ENCODE data around the gene CYFIP2.

The CYFIP2 gene

DNA sequence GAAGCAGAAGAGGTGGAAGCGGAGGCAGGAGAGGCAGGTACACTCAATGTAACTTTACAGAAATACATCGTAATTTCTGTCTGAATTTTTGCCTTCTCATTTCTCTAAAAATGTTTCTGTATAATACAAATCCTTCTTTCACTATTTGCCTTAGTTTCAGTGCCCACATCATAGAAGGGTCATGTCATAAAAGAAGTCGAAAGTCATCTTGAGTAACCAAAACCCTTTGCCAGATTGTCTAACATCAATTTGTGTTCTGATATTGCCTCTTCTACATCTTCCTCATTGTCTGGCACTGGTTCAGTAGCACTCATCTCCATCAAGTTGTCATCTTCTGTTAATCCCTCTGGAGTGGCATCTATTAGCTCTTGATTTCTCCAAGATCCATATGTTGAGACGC, 6.2 kb upstream of the CYFIP2 start:
- no peak for DNase-seq

DNA sequence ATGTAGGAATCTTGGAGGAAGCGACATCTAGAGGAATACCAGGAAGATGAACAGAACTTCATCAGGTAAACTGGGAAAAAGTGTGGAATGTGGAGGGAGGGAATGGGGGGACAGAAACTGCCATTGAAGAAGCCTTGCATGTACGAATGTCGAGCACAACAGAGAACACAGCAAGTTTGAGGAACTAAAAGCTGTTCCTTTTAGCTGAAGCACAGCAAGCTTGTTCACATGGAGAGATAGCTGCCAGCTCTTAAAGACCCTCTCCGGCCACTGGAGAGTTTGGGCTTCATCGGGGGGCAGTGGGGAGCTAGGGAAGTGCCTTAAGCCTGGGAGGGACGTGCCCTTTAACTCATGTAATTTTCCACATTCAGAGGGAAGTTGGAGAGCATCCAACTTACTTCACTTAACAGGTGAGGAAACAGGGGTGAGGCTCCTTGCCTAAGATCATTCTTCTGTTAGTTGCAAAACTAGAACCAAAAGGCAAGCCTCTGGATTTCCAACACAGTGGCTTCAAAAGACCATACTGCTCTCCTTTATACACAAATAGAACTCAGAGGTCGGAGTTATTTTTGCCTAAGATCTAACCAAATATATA, 2.3 kb upstream of the CYFIP2 start:
- DNase-seq = no peak

DNA sequence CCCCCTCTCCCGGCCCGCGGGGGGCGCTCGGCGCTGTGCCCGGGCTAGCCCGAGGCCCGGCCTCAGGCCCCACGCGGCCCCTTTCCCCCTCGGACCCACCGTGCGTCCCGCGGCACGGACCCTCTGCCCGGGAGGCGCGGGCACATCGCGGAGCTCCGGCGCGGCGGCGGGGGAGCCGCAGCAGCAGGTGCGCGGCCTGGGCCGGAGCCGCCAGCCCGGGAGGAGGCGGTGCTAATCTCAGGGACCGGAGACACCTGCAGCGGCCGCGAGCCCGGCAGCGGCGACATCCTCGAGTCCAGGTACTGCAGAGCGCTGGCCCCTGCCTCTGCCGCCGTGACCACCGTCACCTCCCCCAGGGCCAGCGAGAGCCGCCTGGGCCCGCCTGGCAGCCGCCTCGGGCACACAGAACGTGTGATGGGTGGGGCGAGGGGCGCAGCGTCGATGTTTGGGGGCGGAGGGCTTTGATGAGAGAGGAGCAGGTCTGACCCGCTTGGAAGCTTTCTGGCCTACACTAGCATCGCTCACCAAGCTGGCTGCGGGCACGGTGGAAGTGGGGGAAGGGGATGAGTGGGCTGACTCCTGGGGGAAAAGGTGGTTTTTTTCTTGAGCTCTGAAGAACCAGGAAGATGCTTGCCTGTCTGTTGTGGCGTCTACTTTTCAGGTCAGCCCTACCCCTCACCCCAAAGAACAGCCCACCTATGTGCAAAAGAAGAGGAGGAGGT, 524 bp downstream of the CYFIP2 start:
- no peak for DNase-seq

DNA sequence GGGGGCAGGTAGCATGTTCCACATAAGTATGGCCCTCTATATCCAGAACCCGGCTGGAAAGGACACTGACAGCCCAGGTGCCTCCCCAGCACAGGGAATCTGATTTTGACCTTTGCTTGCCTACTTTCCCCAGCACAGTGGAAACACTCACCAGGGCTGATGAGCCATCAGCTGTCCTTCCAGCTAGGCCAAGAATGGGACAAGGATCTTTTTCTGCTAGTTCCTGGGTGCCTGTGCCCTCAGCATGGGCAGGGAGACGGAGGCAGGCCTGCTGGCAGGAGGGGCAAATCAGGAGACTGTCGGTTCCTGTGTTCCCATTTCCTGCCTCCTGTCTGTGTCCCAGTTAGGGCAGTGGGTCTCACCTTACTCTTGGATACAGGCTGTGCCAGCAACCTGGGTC, 1.1 kb downstream of the CYFIP2 start:
- DNase-seq = no peak

DNA sequence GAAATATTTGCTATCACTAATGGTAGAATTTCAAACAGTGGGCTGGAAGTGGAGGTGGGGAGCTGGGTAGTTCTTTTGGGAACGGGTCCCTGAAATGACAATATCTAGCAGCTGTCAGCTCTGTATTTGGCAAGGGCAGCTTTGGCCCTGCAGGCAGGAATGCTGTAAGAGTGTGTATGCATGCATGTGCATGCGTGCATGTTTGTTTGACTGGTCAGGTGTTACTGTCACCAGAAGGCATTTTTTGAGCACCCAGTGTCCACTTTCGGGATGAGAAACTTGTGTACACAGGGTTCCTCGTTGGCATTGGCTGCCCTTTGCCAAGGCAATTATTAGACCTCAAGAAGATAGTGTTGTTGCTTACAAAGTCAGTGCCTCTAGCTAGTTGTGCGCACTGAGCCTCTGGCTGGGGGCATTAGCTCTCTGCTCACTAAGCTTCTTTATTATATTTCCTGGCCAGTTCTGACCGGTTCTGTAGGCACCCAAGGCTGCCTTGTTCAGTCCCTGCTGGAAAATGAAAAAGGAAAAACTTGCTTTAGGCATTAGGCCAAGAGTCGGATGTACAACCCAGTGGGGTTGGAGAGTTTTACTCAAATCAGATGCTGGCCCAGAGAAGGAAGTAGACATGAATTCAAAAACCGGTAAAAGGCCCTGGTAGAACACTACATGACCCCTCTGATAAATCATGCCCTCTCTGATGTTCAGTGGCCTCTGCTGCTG, 2.0 kb downstream of the CYFIP2 start:
- DNase-seq = no peak

DNA sequence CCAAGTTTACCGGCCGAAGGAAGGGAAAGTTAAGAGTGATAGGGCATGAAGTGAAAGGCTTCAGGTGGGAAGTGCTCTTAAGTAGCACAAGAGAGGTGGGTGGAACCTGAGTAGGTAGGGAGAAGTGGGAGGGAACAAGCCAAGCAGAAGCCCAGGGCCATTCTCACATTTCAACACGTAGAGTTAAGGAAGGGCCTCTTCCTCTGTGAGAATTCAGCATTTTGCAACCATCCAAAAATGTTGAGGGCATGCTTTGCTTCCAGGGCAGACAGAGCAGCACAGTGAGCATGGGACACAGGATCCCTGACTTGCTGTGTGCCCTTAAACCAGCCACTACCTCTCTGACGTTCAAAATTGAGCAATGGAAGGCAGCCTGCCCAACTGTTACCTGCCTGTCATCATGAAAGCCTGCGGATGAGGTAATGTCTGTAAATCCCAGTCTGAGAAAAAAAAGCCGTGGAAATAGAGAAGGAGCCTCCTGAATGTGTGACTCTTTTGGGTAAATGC, 3.3 kb downstream of the CYFIP2 start:
- DNase-seq = no peak

DNA sequence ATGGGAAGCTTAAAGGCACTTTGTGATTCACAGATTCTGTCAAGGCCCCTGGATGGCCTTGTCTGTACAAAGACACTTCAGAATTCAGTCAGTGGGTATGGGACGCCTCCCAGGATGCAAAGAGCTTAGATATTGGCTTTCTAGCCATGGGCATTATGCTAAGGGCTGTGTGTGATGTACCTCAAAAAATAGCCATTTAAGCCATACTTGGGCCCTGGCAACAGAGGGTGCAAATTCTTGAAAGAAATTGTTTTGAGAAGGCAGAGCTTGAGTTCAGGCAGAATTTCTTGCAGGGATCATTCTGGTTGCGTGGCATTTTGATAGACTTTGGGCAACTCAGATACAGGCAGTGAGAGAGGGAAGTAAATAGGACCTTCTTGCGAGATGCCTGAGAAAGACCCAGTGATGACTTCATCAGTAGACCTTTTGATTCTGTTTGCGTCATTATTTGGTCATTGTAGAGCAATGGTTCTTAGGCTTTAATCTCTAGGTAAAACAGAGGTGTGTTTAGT, 3.9 kb downstream of the CYFIP2 start:
- DNase-seq = no peak

DNA sequence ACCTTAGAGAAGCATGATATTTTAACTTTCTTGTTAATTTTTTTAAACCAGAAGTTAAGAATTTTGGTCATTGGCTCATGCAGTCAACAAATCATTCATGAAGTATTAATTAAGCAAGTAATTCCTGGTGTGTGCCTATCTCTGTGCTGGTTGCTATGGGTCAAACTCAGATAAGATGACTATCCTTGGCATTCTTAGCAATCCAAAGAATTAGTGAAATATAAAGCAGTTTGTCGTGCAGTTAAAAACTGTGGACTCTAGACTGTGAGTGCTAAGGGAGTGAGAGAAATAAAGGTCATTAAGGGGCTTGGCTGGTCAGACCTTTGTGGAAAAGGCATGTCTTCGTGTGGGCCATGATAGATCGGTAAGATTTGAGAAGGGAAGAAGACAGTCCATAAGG, 4.8 kb downstream of the CYFIP2 start:
- DNase-seq = no peak

DNA sequence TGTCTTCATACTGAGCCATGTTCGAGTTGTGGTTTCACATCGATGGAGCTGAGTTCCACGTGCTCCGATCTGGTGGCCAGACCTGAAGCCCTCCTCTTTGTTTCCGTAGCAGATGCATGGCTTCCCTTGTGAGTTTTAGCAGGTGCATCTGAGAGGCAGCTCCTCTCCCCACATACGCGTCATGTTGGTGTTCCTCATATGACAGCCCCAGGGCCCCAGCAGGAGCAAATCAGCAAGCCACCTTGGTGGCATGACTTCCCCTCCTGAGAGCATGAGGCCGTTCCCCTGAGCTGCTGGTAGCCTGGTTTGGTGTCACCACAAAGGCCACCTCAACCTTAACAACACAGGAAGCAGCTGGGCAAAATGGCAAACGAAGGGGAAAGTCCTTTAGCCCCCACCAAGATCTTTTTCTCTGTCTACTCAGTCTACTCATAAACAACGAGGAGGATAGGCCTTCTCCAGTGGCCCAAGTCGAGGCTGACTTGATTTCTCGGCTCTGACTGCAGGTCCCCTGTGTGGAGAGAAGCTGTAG, 5.9 kb downstream of the CYFIP2 start:
- peak; percentile 36 for DNase-seq

DNA sequence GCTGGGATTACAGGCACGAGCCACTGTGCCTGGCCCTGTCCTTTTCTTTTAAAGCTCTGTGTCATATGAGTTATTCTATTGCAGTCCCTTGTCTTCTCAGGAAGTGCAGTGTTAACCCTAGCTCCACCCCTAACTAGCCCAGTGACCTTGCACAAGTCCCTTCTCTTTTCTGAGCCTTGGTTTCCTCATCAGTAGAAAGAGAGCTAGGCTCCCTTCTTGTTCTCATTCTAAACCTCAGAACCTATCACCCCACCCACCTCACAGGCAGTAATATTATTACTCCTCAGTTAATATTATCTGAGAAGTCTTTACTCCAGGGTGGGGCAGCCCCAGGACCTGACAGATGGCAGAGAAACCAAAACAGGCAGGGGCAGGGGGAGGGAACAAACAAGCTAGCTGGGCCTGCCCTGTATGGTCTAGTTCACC, 7.2 kb downstream of the CYFIP2 start:
- DNase-seq = no peak

DNA sequence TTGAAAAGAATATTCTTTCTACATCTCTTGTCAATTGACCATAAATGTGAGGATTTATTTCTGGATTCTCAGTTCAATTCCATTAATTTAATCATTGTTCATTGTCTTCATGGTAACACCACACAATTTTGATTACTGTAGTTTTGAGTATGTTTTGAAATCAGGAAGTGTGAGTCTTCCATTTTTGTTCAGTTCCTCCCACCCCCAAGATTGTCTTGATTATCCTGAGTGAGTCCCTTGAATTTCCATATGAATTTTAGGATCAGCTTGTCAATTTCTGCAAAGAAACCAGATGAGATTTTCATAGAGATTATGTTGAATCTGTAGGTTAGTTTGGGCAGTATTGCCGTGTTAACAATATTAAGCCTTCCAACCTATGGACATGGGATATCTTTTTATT, 9.5 kb downstream of the CYFIP2 start:
- no peak for DNase-seq

DNA sequence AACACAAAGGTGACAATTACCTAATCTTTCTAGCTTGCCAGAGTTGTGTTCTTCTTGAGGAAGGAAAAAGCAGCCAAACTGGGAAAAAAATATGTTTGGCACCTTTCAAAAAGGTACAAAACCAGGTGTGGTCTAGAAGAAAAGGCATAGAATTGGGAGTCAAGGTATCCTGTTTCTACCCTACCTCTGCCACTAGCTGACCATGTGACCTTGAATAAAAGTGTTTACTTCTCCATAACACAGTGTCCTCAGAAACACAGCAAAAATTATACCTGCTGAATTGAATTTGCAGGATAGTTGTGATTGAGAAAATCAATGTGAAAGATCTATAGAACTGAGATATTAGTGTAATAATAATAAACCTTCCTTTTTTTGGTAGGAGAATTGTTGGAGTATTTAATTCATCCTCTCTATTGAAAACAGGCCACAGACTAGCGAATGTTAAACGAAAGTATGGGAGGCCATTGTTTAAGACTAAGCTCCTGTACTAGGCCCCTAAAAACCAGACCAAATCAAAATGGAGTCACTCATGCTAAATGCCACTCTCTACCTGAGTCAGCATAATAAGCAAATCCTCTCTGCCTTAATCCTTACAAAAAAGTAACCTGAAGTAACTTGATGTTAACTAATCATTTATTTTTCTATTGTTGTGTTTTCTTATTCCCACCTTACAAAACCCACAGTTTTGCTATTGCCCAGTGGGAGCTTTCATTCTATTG, 12.6 kb downstream of the CYFIP2 start:
- DNase-seq = no peak

DNA sequence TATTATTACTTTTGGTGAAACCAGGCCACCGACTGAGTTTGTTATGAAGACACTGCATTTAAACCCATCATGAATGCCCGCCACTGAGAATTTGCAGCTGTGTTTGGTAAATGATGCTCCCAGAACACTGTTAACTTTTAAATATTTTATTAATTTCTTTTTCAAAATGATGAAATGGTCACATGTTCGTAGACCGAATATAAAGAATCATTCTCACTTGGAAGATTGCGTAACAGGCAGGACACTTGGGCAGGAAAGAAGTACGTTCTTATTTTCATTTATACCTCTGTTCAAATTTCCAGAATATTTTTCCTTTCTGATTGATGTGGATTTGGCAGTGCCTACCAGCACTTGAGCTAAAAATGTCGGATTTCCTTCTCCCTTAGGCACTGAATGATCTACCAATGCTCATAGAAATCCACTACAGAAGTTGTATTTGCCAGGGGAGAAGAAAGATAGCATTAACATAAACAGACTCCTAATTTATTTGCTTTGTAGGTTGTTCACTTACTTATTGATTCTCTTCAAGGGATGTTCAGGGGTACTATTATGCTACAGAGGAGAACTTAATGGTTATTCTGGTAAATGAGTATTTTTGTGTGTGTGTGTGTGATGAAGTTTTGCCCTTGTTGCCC, 13.8 kb downstream of the CYFIP2 start:
- no peak for DNase-seq

DNA sequence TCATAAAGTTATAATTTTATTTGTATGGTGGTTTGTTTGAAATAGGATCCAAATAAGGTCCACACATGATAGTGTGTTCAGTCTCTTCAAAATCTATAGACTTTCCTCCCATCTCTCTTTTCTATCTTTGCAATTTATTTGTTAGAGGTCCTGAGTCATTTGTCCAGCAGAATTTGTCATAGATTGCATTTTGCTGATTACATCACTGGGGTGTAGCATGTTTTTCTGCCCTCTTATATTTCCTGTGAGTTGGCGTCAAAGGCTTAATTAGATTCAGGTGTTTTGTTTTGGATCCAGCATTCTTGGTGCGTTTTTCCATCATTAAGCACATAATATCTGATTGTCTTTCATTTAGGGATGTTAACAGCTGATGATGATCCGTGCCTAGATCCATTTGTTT, 15.0 kb downstream of the CYFIP2 start:
- DNase-seq = no peak

DNA sequence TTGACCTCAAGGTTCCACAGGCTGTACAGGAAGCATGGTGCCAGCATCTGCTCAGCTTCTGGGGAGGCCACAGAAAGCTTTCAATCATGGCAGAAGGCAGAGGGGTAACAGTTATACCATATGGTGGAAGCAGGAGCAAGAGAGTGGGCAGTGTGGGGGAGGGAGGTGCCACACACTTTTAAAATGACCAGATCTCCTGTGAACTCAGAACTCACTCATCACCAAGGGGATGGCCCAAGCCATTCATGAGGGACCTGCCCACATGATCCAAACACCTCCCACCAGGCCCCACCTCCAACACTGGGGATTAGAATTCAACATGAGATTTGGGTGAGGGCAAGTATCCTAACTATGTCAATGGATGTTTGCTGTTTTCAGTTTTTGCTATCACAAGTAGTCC, 16.2 kb downstream of the CYFIP2 start:
- DNase-seq = no peak

DNA sequence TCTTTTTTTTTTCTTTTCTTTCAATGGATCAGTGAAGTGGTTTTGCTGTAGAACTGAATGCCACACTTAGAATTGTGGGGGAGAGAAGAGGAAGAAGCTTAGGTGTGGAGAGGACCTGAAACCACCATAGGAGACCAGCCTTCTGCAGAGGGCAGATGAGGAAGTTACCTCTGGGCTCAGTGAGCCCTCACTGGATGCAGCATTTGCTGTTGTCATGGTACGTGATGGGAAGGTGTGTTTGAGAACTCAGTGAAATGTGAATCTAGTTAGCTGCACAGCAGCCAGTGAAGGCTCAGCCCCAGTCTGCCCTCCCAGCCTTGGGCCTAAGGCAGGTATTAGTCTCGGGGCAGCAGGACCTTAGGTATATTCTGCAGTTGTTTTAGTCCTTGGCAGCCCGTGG, 17.5 kb downstream of the CYFIP2 start:
- DNase-seq = no peak

DNA sequence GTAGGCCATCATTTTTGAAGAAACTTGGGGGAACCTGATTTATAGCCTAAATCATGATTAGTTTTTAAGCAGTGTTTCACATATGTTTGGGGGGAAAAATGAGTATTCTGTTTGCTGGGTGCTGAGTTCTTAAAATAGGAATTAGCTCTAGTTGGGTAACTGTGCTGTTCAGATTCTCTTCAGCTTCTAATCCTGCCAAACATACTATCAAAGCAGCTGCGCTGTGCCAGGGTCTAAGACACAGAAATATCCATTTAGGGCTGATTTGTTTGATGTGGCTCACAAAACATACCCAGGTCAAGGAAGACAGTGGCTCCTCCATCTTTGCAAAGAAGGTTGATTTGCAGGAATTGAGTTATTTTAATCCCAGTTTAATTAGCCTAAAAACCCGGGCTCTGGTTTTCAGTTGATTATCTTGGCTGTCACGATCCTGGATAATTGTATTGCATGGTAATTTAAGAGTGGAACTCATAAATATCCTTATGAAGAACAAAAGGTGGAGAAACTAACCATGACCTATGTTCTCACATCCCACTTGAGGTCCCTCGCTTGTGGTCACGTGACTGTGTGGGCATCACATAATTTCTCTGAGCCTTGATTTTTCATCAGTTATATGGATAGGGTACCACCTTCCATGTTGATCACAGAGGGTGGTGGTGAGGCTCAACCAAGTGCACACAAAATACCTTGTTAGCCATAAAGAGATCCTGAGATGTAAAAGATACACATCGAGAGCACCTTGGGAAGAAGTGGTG, 18.7 kb downstream of the CYFIP2 start:
- DNase-seq = no peak

DNA sequence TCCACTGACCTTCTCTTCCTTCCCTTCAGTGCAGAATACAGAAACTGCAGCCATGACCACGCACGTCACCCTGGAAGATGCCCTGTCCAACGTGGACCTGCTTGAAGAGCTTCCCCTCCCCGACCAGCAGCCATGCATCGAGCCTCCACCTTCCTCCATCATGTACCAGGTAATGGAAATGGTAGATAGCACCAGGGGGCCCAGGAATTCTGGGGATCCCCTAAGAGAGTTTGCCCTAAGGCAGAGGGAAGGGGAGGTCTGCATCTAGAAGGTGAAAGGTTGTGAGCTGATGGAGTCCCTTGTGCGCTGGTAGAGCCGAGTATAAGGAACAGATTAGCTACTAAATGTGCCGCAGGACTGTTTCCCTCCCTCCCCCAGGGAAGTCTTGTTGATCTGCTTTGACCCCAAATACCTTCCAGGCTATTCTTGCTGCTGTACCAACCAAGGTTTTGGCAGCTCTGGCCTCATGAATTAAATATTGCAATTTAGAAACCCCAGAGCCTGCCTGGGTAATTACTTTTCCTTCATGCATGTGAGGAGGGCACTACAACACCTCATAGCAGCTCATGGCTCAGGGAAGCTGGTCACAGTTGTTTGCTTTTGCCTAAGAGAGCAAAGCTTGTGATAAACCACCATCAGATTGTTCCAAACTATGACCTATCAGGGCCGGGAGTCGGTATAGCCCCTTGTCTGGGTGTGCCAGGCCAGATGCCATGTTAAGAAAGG, 19.6 kb downstream of the CYFIP2 start:
- no peak for DNase-seq

DNA sequence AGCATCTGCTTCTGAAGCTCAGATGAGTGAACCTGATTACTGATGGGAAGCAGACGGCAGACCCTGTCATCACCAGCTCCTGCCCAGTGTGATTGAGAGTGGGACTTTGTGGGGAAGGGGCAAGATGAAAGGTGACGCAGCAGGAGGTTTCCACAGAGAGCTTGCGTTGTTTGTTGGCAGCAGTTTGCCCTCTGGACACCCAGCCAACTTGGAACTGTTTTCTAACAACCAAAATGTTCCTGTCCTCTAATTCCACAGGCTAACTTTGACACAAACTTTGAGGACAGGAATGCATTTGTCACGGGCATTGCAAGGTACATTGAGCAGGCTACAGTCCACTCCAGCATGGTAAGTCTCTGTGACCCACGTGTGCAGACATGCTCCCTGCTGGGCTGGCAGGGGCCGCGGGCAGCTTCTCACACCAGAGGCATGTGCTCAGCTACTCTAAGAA, 20.9 kb downstream of the CYFIP2 start:
- DNase-seq = no peak

DNA sequence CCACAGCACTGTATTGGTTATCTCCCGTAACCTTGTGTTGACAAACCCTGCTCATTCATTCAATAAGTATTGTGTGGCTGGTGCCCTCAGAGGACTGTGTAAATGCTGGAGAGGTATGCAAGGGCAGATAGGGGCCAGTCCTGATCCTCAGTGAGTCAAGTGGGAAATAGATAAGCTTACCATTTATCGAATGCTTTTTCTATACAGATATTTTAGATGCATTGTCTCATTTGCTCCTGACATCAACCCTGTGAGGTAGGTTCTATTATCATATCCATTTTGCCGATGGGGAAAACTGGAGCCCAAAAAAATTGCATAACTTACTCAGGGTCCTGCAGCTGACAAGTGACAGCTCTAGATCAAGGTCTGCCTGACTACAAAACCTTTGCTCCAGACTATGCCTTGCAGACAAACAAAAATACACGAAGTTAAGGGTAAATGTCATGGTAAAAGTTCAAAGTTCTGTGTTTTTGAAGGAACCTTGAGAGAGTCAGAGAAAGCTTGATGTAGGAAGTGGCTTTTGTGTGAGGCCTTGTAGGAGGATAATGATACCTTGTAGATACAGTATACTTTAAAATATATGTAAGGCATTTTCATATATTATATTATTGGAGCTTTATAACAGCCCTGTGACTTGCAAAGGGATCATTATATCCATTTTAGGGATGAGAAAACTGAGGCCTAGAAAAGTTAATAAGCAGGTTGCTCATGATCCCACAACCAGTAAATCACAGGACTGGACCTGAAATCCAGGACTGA, 22.7 kb downstream of the CYFIP2 start:
- DNase-seq = no peak
